Measurements from ENCODE around the gene ZDHHC12.
A peak's percentile ranks its signal among the peaks of the same experiment; 100 is the strongest.

The ZDHHC12 gene

DNA sequence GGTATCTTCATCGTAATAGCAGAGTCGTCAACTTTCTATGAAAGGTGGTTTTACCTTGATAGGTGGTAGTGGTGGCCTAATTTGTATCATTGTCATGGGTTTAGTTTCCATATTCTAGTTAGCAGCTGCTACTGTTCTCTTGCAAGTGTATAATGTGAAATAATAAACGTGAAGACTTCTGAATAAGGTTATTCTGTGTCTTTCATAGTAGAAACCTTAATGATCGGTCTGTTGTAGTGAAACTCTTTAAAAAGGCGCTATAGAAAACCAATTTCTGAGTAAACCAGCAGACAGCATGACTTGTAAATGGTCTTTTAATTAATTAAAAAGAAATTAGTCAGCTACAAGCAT lies 33.3 kb downstream of the ZDHHC12 start:
- no peak for DNase-seq (ENCODE audit: low read depth)
- peak overlapping the region; percentile 94 for H3K4me3 ChIP-seq (ENCODE audit: low read depth, low read length)

DNA sequence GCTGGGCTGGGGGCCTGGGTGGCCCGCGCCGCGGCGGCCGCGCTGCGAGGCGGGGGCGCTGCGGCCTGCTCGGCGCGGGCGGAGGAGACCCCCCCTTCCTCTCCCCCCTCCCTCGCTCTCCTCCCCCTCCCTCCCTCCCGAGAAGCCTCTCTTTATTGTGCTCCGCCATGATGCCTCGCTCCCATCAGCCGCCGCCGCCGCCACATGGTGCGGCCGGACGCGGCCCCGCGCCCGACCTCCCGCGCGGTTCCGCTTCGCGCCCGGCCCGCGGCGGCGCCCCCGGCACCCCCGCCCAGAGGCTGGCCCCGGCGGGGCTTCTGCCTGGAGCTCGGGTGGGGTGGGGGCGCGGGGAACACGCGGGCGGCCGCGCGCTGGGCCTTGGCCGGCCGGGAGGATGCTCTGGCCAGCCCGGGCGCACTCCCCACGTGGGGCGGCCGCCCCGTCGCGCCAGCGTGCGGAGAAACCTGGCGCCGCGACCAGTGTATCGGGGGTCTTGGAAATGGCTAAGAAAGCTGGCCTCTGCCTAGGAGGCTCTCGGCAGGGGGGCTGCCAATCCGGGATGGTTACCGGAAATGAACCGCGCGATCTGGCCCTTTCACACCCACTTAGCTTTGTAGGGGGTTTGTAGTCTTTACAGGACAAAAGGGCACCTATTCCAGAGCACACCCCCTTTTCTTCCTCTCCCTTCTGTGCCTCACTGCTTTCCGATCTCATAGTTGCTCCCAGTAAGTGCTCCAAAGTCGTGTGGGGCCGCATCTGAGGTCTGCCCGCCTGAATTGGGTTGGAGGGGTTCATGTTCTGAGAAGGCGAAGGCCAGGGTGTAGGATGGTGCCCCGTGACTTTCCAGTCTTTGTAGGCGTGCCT lies 33.9 kb downstream of the ZDHHC12 start:
- no peak for DNase-seq (ENCODE audit: low read depth)
- peak overlapping the region; percentile 94 for H3K4me3 ChIP-seq (ENCODE audit: low read depth, low read length)

DNA sequence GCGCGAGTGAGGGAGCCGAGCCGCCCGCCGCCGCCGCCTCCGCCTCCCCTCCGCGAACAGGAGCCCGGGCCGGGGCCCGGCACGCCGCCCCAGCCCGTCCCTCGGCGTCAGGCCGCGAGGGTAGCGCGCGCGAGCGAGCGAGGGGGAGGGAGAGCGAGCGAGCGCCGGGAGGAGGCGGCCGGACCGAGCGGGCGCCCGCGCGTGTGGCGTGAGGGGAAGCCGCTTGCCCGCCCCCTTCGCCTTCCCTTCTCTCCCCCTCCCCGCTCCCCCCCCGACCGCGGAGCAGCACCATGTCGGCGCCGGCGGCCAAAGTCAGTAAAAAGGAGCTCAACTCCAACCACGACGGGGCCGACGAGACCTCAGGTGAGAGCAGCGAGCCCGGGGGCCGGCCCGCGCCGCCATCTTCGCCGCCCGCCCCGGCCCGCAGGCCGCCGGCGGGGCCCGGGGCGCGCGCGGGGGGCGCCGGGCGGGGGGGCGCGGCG lies 34.6 kb downstream of the ZDHHC12 start:
- peak overlapping the region; percentile 57 for H3K4me3 ChIP-seq (ENCODE audit: low read depth, low read length)
- no peak for DNase-seq (ENCODE audit: low read depth)

DNA sequence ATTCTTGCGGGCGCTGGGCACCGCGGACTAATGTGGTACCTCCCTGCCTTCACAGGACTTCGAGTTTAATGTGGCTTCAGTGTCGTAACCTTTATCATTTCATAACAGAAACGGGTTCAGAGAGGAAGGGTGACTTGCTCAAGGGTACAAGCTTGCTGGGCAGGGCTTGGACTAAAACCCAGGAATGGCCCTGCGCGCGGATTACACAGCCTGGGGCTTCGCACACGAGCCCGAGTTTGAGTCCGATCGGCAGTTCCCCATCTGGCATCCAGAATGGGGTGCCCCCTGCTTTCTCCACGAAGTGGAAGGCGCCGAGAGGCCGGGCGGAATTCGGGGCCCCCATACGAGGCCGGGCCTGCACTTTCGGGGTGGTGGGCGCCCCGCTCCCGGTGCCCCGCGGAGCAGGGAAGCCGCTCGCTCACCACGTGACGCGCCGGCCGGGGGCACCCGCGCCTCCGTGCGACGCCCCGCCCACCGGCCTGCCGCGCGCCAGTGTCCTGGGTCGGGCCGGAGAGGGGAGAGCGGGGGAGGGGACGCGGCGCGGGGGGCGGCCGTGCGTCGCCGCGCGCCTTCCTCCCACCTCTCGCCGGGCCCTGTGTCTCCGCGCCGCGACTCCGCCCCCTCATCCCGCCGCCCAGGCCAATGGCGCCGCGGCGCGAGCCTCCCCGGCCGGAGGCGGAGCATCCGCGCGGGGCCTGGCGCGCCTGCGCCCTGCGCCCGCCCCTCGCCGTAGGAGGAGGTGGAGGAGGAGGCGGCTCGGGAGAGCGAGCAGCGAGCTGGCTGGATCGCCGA lies 35.2 kb downstream of the ZDHHC12 start, which contains the start of gene SET:
SET (plus strand) TSS at position 722 of the 792 bp plus-strand sequence. CDS start 361 bp downstream, outside the sequence.
- H3K4me3 ChIP-seq (ENCODE audit: low read depth, low read length), result peak within 1 kb of the TSS; percentile 94
- DNase-seq (ENCODE audit: low read depth), result peak; percentile 77

DNA sequence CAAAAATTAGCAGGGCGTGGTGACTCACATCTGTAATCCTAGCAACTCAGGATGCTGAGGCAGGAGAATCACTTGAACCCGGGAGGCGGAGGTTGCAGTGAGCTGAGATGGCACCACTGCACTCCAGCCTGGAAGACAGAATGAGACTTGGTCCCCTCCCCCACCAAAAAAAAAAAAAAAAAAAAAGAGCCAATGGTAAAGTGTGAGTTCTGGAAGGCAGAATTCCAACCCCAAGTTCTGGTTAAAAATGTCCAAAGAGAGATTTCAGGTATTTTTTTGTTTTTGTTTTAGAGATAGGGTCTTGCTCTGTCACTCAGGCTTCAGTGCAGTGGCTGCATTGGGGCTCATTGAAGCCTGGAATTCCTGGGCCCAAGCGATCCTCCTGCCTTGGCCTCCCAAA lies 36.5 kb downstream of the ZDHHC12 start:
- DNase-seq (ENCODE audit: low read depth), result no peak
- H3K4me3 ChIP-seq (ENCODE audit: low read depth, low read length), result no peak overlapping the region

DNA sequence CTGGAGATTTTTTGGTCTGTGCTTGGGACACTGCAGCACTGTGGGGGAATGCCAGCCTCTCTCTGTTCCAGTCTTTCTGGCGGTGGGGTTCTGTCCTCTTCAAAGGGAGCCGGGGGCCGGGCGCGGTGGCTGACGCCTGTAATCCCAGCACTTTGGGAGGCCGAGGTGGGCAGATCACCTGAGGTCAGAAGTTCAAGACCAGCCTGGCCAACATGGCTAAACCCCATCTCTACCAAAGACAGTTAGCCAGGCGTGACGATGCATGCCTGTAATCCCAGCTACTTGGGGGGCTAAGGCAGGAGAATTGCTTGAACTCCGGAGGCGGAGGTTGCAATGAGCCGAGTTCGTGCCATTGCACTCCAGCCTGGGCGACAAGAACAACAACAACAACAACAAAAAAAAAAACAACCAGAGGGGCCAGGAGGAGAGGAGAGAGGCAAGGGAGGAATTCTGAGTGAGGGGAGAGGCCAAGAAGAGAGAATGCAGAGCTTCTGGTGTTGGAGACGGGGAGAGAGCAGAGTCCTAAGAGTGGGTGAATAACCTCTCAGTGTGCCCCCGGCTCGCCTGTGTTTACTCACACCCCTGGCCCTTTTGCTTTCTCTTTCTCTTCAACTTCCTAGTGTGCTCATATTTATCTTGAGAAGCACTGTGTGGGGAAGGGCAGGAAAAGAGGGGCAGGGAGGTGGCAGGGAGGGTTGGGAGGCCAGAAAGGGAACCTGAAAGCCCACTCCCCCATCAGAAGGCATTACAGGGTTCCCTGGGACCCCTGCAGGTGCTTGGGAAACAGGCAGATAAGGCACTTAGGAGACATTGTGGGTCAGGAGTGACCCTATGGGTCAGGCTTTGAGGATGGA lies 38.1 kb downstream of the ZDHHC12 start:
- H3K4me3 ChIP-seq (ENCODE audit: low read depth, low read length), result no peak overlapping the region
- DNase-seq (ENCODE audit: low read depth), result no peak

DNA sequence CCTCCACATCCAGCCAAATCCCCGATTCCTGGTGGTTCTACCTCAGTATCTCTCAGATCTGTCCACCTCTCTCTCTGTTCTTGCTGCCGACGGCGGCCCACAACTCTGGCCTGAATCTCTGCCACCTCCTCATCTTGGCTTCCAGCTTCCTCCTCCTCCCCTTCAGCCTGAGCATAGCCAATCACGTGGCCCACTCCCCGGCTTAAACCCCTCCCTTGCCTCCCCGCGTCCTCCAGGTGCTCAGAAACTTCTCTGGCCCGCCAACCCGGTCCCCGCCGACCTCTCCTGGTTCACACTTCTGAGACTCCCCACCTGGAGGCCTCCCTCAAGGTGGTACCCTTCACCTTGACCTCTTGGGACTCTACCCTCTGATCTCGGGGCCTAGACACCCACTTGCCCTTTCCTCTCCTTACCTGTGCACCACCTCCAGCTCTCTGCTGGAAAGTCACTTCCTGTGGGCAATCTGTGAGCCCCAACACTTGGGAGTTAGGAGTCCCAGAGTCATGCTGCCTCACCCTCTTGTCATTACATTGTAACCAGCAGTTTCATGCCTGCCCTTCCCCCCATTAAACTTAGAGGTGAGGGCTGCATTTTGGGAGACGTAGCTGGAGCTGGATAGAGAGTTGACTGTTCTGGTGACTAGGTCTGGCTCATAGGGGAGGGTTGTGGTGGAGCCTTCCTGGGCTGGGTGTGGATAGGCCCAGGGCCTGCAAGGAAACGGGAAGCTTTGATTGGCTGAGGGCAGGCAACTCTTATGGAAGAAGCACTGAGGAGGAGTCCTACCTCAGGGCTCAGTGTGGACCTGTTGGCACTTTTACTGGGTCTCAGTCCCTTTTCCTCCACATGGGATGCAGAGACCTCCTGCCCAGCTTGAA lies 39.4 kb downstream of the ZDHHC12 start:
- peak overlapping the region; percentile 73 for H3K4me3 ChIP-seq (ENCODE audit: low read depth, low read length)
- no peak for DNase-seq (ENCODE audit: low read depth)

DNA sequence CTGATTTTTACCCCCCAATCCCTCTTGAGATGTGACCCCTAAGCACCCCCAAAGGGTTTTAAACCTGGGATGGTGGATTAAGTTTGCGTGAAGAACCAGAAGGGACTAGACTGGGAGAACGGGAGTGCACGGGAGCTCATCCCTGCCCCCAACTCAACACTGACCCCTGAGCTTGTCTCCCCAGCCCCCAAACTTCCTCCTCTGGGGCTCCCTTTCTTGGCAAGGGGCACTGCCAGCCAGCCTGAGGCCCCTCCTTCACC lies 39.9 kb downstream of the ZDHHC12 start:
- peak overlapping the region; percentile 73 for H3K4me3 ChIP-seq (ENCODE audit: low read depth, low read length)
- DNase-seq (ENCODE audit: low read depth), result no peak

DNA sequence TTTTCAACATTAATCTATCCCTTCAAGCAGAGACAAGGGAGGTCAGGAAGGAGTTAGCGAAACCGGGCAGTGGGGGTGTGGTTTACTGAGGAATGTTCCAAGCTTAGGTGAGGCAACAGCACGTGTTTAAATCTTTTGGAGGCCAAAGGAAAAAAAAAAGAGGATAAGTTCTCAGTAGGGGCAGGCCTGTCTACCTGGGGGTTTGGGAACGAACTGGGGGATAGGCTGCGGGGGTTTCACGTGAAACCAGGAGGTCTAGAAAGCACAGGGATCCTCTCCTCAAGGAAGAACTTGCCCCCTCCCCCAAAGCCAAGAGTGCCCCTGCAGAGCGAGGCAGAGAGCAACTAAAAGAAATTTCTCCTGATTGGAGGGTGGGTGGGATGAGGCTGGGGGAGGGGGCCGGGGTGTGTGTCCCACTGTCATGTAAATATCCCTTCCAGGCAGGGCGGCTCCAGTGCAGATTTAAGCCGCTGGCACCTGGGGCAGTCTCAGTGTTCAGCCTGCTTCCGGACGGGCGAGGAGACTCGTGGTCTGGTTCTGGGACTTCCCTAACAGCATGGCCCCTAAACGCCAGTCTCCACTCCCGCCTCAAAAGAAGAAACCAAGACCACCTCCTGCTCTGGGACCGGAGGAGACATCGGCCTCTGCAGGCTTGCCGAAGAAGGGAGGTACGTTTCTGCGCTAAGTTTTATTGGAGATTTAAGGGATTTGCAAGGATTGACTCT lies 40.4 kb downstream of the ZDHHC12 start:
- peak overlapping the region; percentile 73 for H3K4me3 ChIP-seq (ENCODE audit: low read depth, low read length)
- no peak for DNase-seq (ENCODE audit: low read depth)

DNA sequence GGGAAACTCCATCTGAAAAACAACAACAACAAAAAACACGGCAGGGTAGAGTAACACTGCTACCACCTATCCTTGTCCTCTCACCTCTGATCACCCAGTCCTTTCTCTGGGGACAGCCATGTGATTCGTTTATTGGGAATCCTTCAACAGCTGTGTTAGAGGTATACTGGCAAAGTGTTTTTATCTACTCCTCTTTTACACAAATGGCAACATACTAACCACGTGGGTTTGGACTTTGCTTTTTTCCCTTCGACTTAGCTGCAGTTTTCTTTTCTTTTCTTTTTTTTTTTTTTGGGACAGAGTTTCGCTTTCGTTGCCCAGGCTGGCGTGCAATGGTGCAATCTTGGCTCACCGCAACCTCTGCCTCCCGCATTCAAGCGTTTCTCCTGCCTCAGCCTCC lies 46.1 kb downstream of the ZDHHC12 start:
- no peak for DNase-seq (ENCODE audit: low read depth)
- H3K4me3 ChIP-seq (ENCODE audit: low read depth, low read length), result no peak overlapping the region

DNA sequence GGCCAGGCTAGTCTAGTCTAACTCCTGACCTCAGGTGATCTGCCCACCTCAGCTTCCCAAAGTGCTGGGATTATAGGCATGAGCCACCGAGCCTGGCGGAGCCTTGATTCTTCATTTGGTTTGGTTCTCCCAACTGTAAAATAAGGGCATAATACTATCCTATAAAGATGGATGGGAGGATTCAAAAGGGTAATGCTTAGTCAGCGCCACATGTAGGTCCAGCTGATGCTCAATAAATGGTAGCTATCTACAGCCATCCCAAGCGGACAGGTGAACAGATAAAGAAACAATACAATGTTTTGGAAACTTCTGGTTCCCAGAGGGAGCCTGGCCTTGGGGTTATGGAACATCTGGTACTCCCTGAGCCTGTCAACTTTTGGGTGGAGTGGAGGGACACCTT lies 48.5 kb downstream of the ZDHHC12 start:
- DNase-seq (ENCODE audit: low read depth), result no peak

More for the DNA sequence above, 48.5 kb downstream of the ZDHHC12 start:
- no peak overlapping the region for H3K4me3 ChIP-seq (ENCODE audit: low read depth, low read length)
